Lung (tissue), 12 donors: Measurements from ENCODE around the gene UBE2E3. TPM values are rescaled to one million over a fixed set of nuclear protein-coding genes. Genes with fewer than 3 reads are reported as not detected.

Experiments
- ATAC-seq: fragments of 200-7000 bp; cut with Tn5 transposase; one replicate; pipeline ENCODE4 v1.9.1; 2020; ENCODE audit warnings: moderate number of reproducible peaks; ENCODE audit not compliant: insufficient read depth, low FRiP score
- DNase-seq, 3 donors: peaks; one replicate each; pipeline ENCODE4 v3.0.0-alpha.2; 2013 to 2017
- H3K27ac ChIP-seq, 2 donors: one replicate each; pipeline ENCODE4 v1.5.1; 2013; ENCODE audit warnings: mild to moderate bottlenecking in 2 of 2, moderate library complexity in 2 of 2, control low read depth in 1 of 2, inconsistent platforms in 1 of 2, low read depth in 1 of 2, low read length in 1 of 2
- H3K27me3 ChIP-seq, 3 donors: one replicate each; pipeline ENCODE4 v1.5.1; 2013; ENCODE audit warnings: low read length in 2 of 3; ENCODE audit not compliant: control insufficient read depth in 3 of 3, insufficient read depth in 3 of 3
- H3K36me3 ChIP-seq, 4 donors: one replicate each; pipeline ENCODE4 v1.5.1; 2013; ENCODE audit warnings: low read length in 4 of 4, mild to moderate bottlenecking in 1 of 4, moderate library complexity in 1 of 4; ENCODE audit not compliant: control insufficient read depth in 4 of 4, insufficient read depth in 4 of 4
- H3K4me1 ChIP-seq, 5 donors: one replicate each; pipeline ENCODE4 v1.5.1; 2013; ENCODE audit warnings: low read length in 5 of 5, mild to moderate bottlenecking in 2 of 5, moderate library complexity in 1 of 5; ENCODE audit not compliant: control insufficient read depth in 5 of 5, insufficient read depth in 5 of 5
- H3K4me3 ChIP-seq: one replicate; pipeline ENCODE4 v1.5.1; 2013; ENCODE audit warnings: mild to moderate bottlenecking, control low read depth, moderate library complexity
- H3K9ac ChIP-seq, 2 donors: one replicate each; pipeline ENCODE4 v1.5.1; 2013; ENCODE audit warnings: low read length in 2 of 2, control low read depth in 1 of 2; ENCODE audit not compliant: insufficient read depth in 1 of 2
- H3K9me3 ChIP-seq, 4 donors: one replicate each; pipeline ENCODE4 v1.5.1; 2013; ENCODE audit warnings: low read length in 3 of 4, mild to moderate bottlenecking in 1 of 4, moderate library complexity in 1 of 4; ENCODE audit not compliant: control insufficient read depth in 4 of 4, insufficient read depth in 3 of 4
- WGBS, 2 donors: extraction: QIAGEN DNeasy Blood & Tissue Kit; methylation state at CpG; one replicate each; pipeline ENCODE4 v1.1.7; 2013; 5-methylcytosine and 5-hydroxymethylcytosine counted together
- polyA plus RNA-seq, 2 donors: library from polyadenylated mRNA; stranded (reverse); fragments of 200-250 nt; gene quantifications; one replicate each; pipeline ENCODE4 v1.2.1, GENCODE V29; 2013
- total RNA-seq, 2 donors: library from RNA; depleted of rRNA in 1 of 2; stranded (reverse); fragments of >200 nt in 1 of 2; gene quantifications; one replicate each; pipeline ENCODE4 v1.2.1, GENCODE V29; 2014 to 2021
- TF ChIP-seq, protein P1 (sequence below): IDR thresholded peaks from 2 replicates; pipeline ENCODE4 v1.5.1; 2012; ENCODE audit warnings: mild to moderate bottlenecking; ENCODE audit errors: control extremely low read depth, extremely low read depth
- donor health status: control.
- donor health status: control.
- donor health status: Bipolar disorder and iron deficiency.
- donor health status: healthy.
- donor health status: DM: yes; HTN: yes; CAD: no.

Gene UBE2E3
- total and polyA plus RNA-seq, 4 donors = 36.4 to 103 (median 42.9) TPM

- H3K36me3 ChIP-seq = peaks cover 0 to 6% (median 0%) of the 10 kb centered on the region in 4 donors
- ATAC-seq (no peak), DNase-seq (no peak)
- H3K4me1 ChIP-seq = peaks cover 0 to 16% (median 0%) of the 10 kb centered on the region in 5 donors
- H3K9me3 ChIP-seq = no peaks in the 10 kb centered on the region
- WGBS, 2 donors = 68 to 77% methylated on average over 2 of the region's 2 CpGs
- H3K27ac ChIP-seq = no peak overlapping the region
- no peak overlapping the region for H3K9ac ChIP-seq
- TF ChIP-seq, protein P1, sequence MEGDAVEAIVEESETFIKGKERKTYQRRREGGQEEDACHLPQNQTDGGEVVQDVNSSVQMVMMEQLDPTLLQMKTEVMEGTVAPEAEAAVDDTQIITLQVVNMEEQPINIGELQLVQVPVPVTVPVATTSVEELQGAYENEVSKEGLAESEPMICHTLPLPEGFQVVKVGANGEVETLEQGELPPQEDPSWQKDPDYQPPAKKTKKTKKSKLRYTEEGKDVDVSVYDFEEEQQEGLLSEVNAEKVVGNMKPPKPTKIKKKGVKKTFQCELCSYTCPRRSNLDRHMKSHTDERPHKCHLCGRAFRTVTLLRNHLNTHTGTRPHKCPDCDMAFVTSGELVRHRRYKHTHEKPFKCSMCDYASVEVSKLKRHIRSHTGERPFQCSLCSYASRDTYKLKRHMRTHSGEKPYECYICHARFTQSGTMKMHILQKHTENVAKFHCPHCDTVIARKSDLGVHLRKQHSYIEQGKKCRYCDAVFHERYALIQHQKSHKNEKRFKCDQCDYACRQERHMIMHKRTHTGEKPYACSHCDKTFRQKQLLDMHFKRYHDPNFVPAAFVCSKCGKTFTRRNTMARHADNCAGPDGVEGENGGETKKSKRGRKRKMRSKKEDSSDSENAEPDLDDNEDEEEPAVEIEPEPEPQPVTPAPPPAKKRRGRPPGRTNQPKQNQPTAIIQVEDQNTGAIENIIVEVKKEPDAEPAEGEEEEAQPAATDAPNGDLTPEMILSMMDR = no peak
- H3K27me3 ChIP-seq = no peaks in the 10 kb centered on the region
- no peak overlapping the region for H3K4me3 ChIP-seq
Observed at GRCh38 chr2:181054843-181055242, 74.4 kb downstream of the UBE2E3 start.

DNA sequence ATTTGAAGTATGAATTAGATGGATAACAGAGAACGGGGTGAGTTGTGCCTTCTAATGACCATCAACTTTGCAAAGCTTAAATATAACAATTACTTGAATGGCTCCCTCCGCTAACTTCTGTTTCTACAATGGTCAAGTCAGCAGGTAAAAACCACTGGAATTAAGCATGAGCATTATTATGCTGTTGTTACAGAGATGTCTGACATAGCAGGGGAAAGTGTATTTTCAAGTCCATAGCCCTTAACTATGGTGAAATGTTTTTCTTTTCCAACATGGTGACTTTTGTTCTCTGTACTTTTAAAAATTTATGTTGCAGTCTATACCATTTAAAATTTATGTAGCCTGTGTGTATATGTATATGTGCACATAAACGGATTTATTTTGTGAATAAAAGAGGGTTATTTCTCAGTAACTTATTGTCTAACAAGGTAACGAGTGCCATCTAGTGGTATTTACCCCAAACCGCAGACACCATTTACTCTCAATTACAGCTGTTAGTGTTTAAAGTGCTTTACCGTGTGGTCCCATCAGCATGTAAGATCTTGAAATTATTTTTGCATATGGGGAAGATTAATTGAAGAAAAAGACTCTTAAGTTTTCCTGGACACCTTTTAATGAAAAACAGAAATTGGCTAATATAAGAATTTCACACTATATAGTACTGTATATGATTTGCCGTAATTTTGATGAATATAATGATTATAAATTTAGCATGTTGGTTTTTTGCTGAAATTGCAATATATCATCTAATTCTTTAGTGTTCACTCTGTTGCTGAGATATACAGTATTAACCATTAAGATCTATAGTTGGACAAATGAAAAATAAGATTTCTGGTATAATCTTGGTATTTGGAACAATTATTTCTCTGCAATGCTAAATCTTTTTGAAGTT is 78.2 kb downstream of the UBE2E3 start:
- WGBS, 2 donors = 73 to 74% methylated on average over 7 of the region's 7 CpGs
- no peak overlapping the region for H3K4me3 ChIP-seq
- no peaks in the 10 kb centered on the region for H3K27me3 ChIP-seq
- TF ChIP-seq, protein P1 = peak; percentile 21
- no peak overlapping the region for H3K27ac ChIP-seq
- H3K4me1 ChIP-seq = peaks cover 0 to 9% (median 0%) of the 10 kb centered on the region in 5 donors
- H3K9me3 ChIP-seq = no peaks in the 10 kb centered on the region
- ATAC-seq (no peak), DNase-seq (no peak)
- no peak overlapping the region for H3K9ac ChIP-seq
- peaks cover 0 to 10% (median 2%) of the 10 kb centered on the region in 4 donors for H3K36me3 ChIP-seq

DNA sequence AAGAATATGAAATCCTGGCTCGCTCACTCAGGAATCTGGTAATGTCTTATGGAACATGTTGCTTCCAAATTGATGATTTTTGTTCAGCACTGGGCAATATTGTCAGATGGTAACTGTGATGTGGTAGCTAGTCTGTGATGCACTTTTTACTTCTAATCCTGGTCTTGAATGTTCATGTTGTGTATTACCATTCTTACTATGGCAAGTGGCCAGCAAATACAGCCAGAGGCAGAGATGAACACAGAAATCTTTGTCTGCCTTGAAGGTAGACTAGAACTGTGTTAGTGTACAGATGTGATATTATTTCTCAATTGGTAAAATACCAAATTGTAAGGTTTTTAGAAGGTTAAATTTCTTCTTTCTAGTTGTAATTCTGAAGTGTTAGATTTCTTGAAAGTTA is 83.3 kb downstream of the UBE2E3 start:
- no peak for DNase-seq

More for the DNA sequence above, 83.3 kb downstream of the UBE2E3 start:
- no peak overlapping the region for H3K4me3 ChIP-seq
- peaks cover 0 to 7% (median 2%) of the 10 kb centered on the region in 4 donors for H3K36me3 ChIP-seq
- no peaks in the 10 kb centered on the region for H3K27me3 ChIP-seq
- H3K9me3 ChIP-seq = no peaks in the 10 kb centered on the region
- no peak overlapping the region for H3K9ac ChIP-seq
- no peak overlapping the region for H3K27ac ChIP-seq
- H3K4me1 ChIP-seq = peaks cover 0 to 8% (median 0%) of the 10 kb centered on the region in 5 donors
- TF ChIP-seq, protein P1 = no peak
- no peak for ATAC-seq
- WGBS, 2 donors = 0 to 54% methylated on average over 1 of the region's 1 CpG
